IPS-18c (cell line): ENCODE results near the gene TIMM13.
A peak's percentile ranks its signal among the peaks of the same experiment; 100 is the strongest.
"Not testable (repeated sequence)": the region's sequence is repeated elsewhere in the genome, so short reads cannot be mapped to it uniquely, and the experiment has no call there.

ENCODE experiments used
- H3K4me3 ChIP-seq: 2 replicates; pipeline ENCODE4 v1.7.0; 2013; ENCODE audit warnings: low read depth, mild to moderate bottlenecking, low read length, moderate library complexity; ENCODE audit not compliant: insufficient read depth
- H3K9me3 ChIP-seq: one replicate; pipeline ENCODE4 v1.6.1; 2013; ENCODE audit warnings: mild to moderate bottlenecking, low read length, moderate library complexity; ENCODE audit not compliant: control insufficient read depth, insufficient read depth

Gene TIMM13

GRCh38 chr19:2427429-2428320 is at the start of gene TIMM13:
TSS of gene TIMM13 (minus strand) at chr19:2427586. CDS start at chr19:2427533, 53 bp downstream.
- H3K4me3 ChIP-seq, result peak within 1 kb of the TSS; percentile 92
- no peaks in the 10 kb centered on the region for H3K9me3 ChIP-seq

- Histone ChIP-seq H3K9me3 (no peaks in the 10 kb centered on the region), H3K4me3 (peak overlapping the region; percentile 71)
Observed at GRCh38 chr19:2476451-2477140, 49.2 kb upstream of the TIMM13 start.

DNA sequence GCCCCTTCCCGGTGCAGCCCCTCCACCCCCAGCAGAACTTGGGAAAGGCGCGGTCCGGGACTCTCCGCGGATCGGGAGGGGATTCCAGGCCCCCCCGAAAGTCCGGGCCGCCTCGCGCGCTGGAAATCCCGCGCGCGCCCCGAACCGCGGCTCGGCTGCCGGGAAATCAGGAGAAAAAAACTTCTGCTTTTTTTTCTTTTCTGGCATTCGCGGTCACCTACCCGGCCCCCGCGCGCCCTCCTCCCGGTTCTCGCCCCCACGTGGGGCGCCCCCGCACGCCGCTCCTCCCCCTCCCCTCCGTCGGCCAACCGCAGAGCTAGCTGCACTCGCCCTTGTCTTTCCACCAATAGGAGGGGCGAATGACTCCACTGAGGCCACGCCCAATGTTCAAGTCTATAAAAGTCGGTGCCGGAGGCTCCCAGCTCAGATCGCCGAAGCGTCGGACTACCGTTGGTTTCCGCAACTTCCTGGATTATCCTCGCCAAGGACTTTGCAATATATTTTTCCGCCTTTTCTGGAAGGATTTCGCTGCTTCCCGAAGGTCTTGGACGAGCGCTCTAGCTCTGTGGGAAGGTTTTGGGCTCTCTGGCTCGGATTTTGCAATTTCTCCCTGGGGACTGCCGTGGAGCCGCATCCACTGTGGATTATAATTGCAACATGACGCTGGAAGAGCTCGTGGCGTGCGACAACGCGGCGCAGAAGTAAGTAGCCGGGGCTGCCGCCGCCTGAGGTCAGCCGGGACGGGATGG is 48.5 kb upstream of the TIMM13 start, which contains the start of gene GADD45B:
Gene GADD45B, plus strand, starts transcription at position 426 of the 749 bp plus-strand sequence. Its CDS starts 232 bp downstream, at position 658.
- peak within 1 kb of the TSS; percentile 71 for H3K4me3 ChIP-seq
- no peaks in the 10 kb centered on the region for H3K9me3 ChIP-seq

DNA sequence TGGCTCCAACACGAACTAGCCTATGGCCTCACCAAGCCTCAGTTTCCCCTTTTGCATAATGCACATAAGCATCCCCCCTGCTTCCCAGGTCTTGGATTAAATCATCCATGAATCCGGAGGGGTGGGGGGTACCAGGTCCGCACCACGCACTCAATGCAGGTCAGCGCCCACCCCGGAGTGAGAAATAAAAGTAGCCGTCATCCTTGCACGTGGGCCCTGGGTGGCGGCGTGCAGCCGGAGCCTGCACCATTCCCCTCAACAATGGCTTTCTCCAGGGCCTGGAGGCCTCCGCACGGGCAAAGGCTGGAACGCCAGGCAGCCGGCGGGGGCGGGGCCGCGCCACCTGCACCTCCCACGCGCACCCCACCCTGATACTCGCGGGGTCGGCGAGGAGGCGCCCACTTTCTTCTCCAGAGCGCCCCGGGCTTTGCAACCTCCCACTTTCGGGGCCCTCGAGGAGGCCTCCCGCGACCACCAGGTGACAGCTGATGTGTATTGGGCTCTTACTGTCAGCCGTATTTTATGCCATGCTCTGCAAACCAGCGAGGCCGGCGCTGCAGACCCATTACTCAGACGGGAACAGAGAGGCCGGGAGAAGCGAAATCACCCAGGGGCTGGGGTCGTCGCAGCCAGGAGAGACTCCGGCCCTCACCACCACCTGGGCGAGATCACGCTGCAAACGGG is 47.8 kb upstream of the TIMM13 start:
- Histone ChIP-seq H3K4me3 (peak overlapping the region; percentile 71), H3K9me3 (no peaks in the 10 kb centered on the region)

DNA sequence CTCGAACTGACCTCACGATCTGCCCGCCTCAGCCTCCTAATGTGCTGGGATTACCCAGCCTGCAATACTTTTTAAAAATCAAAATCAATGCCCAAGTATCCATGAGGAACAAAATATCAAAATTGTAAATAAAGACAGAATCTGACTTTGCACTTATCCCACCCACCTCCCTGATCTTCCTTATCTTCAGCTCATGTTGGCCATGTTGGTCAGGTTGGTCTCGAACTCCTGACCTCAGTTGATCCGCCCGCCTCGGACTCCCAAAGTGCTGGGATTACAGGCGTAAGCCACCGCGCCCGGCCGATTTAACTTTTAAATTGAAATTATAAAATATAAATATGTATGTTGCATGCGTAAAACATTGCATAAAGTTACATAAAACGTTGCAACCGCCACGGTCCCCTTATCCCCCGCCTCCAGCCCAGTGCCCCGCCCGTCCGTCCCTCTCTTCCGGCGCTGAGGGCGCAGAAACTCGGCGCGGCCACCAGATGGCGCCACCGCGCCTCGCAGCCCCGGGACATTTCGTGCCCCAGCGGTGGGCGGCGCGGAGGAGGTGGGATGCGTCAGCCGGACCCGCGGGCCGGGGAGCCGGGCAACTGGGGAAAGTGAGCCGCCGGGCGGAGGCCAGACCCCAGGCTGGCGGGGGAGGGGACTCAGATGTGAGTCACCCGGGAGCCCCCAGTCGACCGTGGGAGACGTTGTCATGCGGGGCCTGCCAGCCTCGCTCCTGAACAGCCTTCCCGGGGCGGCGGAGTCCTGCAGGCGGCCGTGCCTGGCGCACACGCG is 47.0 kb upstream of the TIMM13 start:
- peak overlapping the region; percentile 71 for H3K4me3 ChIP-seq
- no peaks in the 10 kb centered on the region for H3K9me3 ChIP-seq

- H3K4me3 ChIP-seq, H3K9me3 ChIP-seq: not testable (repeated sequence)
Observed at GRCh38 chr19:2469915-2470200, 42.5 kb upstream of the TIMM13 start.

GRCh38 chr19:2469102-2469914 is 41.9 kb upstream of the TIMM13 start:
- H3K4me3 ChIP-seq, result no peak overlapping the region
- no peaks in the 10 kb centered on the region for H3K9me3 ChIP-seq

DNA sequence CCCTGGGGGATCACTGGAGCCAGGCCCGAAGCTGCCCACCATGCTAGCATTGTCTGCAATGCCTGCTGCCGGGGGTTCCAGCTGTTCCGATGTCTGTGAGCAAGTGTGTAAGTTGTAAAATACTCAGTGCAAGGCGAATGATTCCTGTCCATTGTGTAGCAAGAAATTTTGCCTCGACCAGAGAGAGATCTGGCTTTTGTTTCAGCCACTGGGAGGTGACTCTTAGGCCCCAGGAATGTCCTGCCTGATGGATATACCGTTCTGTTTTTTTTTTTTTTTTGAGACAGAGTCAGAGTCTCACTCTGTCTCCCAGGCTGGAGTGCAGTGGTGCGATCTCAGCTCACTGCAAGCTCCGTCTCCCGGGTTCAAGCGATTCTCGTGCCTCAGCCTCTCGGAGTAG is 41.2 kb upstream of the TIMM13 start:
- H3K4me3 ChIP-seq, result no peak overlapping the region
- H3K9me3 ChIP-seq, result no peaks in the 10 kb centered on the region

DNA sequence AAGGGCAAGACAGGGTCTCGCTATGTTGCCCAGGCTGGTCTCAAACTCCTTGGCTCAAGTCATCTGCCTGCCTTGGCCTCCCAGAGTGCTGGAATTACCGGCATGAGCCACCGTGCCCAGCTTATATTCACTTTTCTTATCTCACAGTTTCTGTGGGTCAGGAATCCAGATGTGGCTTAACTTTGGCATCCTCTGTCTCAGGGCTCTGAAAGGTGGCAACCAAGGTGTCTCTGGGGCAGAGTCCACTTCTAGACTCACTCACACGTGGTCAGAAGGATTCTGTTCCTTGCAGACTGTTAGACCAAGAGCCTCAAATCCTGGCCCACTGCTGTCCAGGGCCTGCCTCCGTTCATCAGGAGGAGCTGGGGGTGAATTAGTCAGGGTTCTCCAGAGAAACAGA is 37.0 kb upstream of the TIMM13 start:
- H3K9me3 ChIP-seq, result no peaks in the 10 kb centered on the region
- H3K4me3 ChIP-seq, result no peak overlapping the region

DNA sequence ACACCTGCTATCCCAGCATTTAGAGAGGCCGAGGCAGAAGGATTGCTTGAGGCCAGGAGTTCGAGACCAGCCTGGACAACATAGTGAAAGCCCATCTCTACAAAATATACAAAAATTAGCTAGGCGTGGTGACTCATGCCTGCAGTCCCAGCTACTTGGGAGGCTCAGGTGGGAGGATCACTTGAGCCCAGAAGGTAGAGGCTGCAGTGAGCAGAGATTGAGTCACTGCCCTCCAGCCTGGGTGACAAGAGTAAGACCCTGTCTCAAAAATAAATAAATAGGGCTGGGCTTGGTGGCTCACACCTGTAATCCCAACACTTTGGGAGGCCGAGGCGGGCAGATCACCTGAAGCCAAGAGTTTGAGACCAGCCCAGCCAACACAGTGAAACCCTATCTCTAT is 36.3 kb upstream of the TIMM13 start:
- H3K4me3 ChIP-seq, H3K9me3 ChIP-seq: not testable (repeated sequence)

DNA sequence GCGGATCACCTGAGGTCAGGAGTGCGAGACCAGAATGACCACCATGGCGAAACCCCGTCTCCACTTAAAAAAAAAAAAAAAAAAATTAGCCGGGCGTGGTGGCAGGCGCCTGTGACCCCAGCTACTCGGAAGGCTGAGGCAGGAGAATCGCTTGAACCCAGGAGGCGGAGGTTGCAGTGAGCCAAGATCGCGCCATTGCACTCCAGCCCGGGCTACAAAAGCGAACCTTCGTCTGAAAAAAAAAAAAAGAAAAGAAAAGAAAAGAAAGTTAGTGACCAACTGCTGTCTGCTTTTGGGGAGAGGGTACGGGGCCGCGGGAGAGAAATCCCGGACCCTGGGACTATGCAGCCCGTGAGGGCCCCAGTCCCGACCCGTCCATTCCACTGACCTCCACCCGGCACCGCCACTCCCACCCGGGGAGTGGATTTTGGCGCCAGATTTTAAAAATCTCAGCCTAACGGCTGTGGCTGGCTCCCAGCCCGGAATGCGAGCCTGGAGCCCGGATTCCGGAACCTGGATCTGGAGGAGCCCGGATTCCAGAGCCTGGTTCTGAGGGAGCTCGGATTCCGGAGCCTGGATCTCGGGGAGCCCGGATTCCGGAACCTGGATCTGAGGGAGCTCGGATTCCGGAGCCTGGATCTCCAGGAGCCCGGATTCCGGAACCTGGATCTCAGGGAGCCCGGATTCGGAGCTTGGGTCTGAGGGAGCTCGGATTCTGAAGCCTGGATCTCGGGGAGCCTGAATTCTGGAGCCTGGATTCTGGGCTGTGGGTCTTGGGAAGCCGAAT is 35.4 kb upstream of the TIMM13 start:
- Histone ChIP-seq H3K9me3 (no peaks in the 10 kb centered on the region), H3K4me3 (peak overlapping the region; percentile 59; the same call in 1 of the 2 replicates)

DNA sequence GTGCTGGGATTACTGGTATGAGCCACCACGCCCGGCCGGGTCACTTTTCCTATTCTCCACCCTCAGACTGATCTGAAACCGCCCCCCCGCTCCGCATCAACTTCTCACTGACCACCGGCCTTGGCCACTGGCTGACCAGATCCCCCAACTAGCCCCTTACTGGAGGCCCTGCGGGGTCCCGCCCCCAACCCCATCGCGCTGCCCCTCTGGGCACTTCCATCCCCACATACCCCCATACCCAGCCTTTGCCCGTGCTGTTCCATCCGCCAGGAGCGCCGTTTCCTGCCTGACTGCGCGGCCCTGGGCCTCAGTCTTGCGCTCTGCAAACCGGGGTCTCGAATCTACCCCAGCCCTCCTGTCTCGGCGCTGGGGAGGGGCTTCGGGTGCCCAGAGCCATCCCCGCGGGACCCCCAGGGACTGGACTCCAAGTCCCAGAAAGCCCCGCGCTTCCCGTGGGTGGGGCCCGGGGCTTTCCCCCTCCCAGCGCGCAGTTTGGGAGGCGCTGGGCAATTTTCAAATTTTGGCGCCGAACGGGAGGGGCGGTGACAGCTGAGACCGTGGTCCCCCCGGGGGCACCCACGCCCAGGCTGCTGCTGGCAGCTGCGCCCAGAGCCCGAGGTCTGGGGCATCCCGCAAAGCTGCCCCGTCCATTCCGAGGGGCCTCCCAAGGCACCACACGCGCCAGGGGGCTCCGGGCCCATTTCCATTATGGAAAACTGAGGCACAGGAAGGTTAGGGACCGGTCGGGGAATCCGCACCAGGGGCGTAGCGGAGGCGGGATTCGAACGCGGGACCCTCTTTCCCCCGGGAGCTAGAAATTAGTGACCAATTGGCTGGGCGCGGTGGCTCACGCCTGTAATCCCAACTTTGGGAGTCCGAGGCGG is 34.6 kb upstream of the TIMM13 start:
- Histone ChIP-seq H3K9me3 (no peaks in the 10 kb centered on the region), H3K4me3 (peak overlapping the region; percentile 59)

DNA sequence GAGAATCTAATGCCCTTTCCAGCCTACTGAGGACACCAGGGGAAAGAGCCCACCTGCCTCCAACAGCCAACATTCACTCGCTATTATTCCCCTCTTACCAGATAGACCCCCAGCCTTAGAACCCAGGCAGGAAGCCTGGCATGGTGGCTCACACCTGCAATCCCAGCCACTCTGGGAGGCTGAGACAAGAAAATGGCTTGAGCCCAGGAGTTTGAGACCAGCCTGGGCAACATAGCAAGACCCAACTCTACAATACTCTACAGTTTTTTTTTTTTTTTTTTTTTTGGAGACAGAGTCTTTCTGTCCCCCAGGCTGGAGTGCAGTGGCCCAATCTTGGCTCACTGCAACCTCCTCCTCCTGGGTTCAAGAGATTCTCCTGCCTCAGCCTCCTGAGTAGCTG is 32.9 kb upstream of the TIMM13 start:
- no peaks in the 10 kb centered on the region for H3K9me3 ChIP-seq
- no peak overlapping the region for H3K4me3 ChIP-seq

GRCh38 chr19:2458776-2459175 is 31.4 kb upstream of the TIMM13 start:
- H3K4me3 ChIP-seq, H3K9me3 ChIP-seq: not testable (repeated sequence)
